GM12892 (cell line): ENCODE data around the gene CHST3.
"Not testable (repeated sequence)": the region's sequence is repeated elsewhere in the genome, so short reads cannot be mapped to it uniquely, and the experiment has no call there.

Experiments
- POLR2A ChIP-seq: IDR thresholded peaks from 2 replicates; pipeline ENCODE4 v1.6.1; 2011; ENCODE audit warnings: low read depth, low read length, control low read depth
- POLR2AphosphoS5 ChIP-seq: IDR thresholded peaks from 2 replicates; pipeline ENCODE4 v1.6.1; 2011; ENCODE audit warnings: low read depth, low read length, control low read depth
- TAF1 ChIP-seq: IDR thresholded peaks from 2 replicates; pipeline ENCODE4 v1.6.1; 2011; ENCODE audit warnings: low read depth, mild to moderate bottlenecking, control low read depth, low read length, borderline replicate concordance

- not testable (repeated sequence) for TF ChIP-seq POLR2AphosphoS5, POLR2A, TAF1
Measured at GRCh38 chr10:71967958-71968357, 3.8 kb downstream of the CHST3 start.
